Amniotic stem cell (primary cell): ENCODE results near the gene TUT4.
"Not testable (repeated sequence)": the region's sequence is repeated elsewhere in the genome, so short reads cannot be mapped to it uniquely, and the experiment has no call there.

Source experiments
- DNase-seq: peaks from one replicate; lab custom pipeline; 2025; lab: John Stamatoyannopoulos, UW

TUT4 gene, protein sequence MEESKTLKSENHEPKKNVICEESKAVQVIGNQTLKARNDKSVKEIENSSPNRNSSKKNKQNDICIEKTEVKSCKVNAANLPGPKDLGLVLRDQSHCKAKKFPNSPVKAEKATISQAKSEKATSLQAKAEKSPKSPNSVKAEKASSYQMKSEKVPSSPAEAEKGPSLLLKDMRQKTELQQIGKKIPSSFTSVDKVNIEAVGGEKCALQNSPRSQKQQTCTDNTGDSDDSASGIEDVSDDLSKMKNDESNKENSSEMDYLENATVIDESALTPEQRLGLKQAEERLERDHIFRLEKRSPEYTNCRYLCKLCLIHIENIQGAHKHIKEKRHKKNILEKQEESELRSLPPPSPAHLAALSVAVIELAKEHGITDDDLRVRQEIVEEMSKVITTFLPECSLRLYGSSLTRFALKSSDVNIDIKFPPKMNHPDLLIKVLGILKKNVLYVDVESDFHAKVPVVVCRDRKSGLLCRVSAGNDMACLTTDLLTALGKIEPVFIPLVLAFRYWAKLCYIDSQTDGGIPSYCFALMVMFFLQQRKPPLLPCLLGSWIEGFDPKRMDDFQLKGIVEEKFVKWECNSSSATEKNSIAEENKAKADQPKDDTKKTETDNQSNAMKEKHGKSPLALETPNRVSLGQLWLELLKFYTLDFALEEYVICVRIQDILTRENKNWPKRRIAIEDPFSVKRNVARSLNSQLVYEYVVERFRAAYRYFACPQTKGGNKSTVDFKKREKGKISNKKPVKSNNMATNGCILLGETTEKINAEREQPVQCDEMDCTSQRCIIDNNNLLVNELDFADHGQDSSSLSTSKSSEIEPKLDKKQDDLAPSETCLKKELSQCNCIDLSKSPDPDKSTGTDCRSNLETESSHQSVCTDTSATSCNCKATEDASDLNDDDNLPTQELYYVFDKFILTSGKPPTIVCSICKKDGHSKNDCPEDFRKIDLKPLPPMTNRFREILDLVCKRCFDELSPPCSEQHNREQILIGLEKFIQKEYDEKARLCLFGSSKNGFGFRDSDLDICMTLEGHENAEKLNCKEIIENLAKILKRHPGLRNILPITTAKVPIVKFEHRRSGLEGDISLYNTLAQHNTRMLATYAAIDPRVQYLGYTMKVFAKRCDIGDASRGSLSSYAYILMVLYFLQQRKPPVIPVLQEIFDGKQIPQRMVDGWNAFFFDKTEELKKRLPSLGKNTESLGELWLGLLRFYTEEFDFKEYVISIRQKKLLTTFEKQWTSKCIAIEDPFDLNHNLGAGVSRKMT (N-terminal part only)

DNA sequence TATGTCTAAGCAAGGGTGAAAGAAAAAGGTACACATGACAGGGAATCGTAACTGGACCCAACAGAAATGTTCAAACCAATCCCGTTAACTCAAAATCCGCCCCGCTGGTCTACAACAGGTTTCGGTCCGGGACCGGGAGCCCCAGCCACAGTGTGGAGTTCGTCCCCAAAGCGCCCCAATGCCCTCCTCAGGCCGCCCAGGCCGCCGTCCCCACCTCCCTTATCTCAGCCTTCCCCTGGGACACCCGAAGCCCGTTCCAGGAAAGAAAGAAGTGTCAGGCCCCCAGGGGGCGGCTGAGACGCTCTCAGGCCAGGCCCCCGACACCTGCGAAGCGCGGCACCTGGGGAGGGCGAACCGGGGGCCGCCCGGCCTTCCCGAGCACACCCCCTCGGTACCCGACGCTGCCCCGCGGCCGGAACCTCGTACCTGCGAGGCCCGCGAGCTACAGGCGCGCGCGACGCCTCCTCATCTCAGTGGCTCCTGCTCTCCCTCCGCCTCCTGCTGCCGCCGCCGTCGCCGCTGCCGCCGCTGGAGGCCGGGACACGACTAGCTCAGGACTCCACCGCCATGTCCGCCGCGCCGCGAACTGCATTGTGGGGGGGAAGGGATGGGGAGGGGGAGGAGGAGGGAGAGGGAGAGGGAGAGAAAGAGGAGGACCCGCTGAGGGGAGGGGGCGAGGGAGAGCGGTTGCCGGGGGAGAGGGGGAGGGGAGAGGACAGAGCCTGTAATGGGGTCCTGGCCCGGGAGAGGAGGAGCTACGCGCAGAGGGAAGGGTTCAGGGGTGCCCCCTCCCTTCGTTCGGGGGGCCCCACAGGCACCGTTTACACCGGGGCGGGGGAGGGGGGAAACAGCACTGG, at the start of gene TUT4:
TUT4 (minus strand) TSS at position 588 of the 857 bp plus-strand sequence. CDS start 26,812 bp downstream, outside the sequence.
- peak; percentile 49 for DNase-seq

DNA sequence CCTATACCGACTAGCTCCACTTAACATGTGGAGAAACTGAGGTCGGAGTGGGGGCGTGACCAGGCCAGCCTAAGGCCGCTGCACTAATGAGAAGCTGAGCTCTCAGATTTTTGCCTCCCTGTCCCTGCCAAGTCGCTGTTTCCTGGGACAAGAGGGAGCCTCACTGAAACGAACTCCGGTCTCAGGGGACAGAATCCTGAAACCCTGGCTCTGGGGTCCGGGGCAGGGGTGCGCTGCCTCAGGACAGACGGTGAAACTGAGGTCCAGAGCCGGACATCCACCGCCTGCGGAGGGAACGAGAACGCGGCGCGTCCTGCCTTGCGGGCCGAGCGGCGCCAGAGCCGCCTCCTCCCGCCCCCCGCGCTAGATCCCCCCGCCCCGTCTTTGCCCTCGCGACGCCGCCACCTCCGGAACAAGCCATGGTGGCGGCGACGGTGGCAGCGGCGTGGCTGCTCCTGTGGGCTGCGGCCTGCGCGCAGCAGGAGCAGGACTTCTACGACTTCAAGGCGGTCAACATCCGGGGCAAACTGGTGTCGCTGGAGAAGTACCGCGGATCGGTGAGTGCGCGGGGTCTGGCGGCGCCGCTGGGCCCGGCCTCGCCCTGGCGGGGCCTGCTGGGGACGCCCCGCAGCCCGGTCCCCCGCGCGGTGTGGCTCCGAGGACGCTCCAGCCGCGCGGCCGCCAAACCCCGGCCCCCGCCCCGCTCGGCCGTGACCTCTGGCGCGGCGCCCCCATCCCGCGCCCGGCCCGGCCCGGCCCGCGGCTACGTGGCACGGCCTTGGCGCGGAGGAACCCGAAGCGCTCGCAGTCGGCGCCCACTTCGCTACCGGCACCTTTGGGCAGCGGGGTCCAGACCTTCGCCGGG, 49.3 kb upstream of the TUT4 start, which contains the start of gene GPX7:
GPX7 (plus strand) TSS at position 381 of the 865 bp plus-strand sequence; CDS start at position 420, 39 bp downstream.
- DNase-seq = no peak

DNA sequence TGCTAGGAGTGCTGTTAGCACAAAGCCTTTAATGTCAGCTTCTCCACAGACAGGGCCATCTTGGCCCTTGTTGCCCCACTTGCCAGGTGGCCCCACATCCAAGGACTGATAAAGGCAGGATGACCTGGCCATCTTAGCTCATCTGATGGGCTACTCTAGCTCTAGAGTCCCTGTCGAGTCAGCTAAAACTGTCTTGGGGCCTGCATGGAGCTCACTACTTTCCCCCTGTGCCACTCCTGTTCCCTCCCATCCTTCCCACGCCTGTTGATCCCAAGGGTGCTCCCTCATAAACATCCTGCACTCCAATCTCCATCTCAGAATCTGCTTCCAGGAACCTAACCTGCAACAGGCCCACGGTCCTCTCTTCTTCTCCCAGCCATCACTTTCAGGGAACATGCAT, 48.6 kb upstream of the TUT4 start:
- DNase-seq = no peak

DNA sequence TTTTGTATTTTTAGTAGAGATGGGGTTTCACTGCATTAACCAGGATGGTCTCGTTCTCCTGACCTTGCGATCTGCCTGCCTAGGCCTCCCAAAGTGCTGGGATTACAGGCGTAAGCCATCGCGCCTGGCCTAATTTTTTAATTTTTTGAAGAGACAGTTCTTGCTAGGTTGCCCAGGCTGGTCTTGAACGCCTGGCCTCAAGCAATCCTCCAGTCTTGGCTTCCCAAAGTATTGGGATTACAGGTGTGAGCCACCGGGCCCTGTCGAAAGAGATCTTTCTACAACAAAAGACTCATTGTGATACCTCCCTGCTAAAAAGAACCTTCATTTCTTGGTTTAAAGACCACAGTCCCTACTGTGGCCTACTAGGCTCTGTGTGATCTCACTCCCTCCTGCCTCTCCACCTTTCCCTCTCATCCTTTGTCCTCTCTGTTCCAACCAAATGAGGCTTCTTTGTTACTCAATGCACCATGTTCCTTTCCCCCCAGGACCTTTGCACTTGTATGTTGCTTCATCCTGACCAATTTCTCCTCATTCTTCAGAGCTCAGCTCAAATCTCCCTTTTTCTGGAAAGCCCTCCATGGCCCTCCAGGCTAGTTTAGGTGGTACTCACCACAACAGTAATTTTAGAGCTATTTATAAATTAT, 47.8 kb upstream of the TUT4 start:
- DNase-seq = no peak

DNA sequence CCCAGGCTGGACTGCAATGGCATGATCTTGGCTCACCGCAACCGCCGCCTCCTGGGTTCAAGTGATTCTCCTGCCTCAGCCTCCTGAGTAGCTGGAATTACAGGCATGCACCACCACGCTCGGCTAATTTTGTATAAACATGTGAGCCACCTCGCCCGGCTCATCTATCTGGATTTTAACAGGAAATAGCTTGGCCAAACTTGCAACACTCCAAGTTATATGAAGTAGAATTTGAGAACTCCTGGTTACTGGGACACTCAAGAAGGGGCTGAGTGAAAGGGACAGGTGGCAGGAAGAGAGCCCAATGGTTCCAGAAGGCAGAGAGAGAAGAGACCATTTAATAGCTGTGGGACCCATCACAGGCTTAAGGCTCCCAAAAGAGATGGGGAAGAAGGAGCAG, 46.3 kb upstream of the TUT4 start:
- no peak for DNase-seq

DNA sequence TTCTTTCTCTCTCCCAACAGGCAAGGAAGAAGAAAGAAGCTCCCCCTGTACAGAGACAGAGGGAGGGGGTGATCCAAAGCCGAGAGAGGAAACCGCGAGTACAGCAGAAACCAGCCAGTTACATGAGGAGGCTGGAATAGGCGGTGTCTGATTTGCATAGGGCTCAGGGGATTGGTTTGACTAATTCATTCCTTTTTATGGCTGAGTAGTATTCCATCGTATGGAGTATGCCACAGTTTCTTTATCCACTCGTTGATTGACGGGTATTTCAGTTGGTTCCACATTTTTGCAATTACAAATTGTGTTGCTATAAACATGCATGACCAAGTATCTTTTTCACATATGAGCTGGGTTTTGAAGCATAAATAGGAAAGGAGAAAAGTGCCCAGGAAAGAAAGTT, 45.8 kb upstream of the TUT4 start:
- no peak for DNase-seq

DNA sequence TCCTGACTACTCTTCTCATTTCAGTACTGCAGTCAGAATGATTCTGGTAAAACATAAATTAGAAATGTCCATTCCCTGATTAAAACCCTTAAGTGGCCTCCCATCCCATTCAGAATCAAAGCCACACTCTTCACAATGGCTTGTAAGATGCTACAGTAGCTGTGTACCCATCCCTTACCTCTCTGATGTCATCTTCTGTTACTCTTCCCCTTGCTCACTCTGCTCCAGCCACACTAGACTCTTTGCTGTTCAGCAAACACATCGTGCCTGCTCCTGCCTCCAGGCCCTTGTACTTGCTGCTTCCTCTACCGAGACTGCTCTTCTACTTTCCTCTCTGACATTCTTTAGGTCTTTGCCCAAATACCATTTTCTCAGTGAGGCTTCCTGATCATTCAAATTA, 45.0 kb upstream of the TUT4 start:
- no peak for DNase-seq

DNA sequence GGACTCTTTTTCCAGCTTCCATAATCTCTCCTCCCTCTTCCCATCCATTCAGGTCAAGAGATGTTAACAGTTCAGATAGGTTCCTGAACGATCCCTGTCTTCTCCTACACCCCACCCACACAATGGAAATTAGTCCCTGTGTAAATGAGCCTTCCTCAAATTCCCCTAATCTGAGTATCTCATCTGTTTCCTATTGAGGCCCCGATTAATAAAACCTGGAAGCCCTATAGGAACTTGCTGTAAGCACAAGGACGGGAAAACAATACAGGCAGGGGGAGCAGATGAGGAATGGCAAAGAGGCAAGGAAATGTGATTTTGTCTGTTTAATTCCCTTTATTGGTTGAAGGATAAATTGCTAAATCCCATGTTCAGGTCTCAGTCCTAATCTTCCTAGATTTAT, 42.2 kb upstream of the TUT4 start:
- DNase-seq = no peak

DNA sequence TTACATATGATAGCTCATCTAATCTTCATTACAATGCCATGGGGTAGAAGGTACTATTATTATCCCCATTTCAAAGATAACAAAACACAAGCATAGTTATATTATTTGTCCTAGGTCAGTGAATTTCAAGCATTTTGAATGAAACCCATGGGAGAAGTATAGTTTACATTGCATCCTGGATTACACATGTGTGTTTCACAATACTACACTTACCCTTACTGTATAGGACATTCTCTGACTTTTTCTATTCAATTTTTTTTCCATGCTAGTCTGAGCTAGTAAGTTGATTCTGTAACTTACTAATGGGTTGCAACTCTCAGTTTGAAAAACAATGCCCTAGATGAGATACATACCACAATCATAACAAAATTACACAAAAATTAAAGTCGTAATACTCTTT, 40.6 kb upstream of the TUT4 start:
- no peak for DNase-seq

DNA sequence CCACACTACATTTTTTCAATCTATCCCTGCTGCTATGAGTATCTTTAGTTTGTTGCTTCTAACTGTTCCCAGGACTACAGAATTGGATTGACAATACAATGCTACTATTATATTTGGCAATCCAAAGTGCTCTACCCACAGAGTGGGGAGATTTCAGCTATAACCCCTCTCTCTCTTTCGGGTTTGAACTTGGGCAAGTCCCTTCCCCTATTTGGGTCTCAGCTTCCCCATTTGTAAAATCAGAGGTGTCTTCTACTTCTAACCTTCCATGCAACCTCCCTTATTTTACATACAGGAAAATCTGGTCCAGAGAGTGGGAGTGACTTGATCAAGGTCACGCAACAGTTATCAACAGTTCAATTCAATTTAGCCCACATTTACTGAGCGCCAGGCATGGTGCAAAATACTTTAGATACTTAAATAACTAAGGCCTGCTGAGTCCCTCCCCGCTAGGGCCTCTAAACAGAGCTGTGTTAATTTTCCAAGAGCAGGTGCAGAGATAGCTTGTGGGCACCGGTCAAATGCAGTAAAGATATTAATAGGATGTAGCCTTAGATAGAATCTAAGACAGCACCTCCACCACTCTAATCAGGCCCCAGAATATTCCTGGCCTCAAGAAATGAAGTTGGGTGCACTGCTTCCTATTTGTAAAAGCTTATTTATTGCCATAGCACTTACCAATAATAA, 39.9 kb upstream of the TUT4 start:
- DNase-seq = no peak

DNA sequence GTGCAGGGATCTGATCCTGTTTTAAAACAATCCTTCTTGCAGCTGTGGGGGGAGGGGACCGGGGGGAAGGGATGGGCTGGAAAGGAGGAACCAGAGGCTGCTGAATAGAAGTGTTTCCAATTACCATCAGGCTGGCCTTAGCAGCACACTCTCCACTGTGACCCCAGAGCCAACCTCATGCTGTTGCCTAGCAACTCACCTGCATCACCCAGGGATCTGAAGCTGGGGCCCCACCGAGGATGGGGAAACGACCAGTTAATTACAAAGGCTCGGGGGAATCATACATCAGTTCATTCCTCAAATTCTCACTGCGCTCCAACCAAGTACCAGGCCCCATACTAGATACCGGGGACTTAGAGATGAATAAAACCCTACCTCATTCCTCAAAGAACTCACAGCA, 37.4 kb upstream of the TUT4 start:
- no peak for DNase-seq

DNA sequence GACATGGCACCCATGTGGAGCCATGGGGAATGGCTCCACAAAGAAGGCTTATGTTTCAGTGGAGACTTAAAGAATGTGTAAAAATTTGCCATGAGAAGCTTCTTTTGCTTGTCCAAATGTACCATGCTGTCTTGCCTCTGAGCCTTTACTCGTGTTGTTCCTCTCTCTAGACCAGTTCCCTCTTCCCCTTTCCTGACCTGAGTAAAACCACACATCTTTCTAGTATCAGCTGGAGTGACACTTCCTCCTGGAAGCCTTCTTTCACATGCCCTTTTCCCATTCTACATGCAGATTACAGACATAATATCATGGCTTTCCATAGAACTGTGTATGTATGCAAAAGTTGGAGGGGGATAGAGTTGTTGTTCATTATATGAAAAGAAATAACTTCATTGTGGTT, 35.6 kb upstream of the TUT4 start:
- no peak for DNase-seq

DNA sequence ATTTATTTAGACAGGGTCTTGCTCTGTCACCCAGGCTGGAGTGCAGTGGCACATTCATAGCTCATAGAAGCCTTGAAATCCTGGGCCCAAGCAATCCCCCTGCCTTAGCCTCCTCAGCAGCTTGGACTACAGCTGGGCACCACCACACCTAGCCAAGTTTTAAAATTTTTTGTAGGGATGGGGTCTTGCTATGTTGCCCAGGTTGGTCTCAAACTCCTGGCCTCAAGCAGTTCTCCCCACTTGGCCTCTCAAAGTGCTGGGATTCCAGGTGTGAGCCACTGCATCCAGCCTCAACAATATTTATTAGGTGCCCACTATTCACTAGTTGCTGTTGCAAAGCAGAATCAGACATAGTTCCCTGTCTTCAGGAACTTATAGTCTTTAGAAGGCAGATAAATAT, 35.1 kb upstream of the TUT4 start:
- no peak for DNase-seq

DNA sequence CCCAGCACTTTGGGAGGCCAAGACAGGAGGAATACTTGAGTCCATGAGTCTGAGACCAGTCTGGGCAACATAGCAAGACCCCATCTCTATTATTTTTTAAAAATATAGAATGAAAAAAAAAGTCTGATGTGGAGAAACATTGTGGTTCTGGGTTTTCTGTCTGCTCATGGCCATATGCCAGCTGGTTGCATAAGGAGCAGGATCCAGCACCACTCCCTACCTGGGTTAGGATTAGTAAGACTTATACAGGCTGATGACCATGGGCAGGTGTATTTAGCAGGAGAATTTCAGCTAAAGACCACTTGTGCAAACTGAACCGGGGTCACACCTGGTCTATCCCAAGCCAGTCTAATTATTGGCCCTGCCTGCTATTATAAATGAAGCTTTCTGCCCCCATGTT, 32.6 kb upstream of the TUT4 start:
- DNase-seq = no peak

DNA sequence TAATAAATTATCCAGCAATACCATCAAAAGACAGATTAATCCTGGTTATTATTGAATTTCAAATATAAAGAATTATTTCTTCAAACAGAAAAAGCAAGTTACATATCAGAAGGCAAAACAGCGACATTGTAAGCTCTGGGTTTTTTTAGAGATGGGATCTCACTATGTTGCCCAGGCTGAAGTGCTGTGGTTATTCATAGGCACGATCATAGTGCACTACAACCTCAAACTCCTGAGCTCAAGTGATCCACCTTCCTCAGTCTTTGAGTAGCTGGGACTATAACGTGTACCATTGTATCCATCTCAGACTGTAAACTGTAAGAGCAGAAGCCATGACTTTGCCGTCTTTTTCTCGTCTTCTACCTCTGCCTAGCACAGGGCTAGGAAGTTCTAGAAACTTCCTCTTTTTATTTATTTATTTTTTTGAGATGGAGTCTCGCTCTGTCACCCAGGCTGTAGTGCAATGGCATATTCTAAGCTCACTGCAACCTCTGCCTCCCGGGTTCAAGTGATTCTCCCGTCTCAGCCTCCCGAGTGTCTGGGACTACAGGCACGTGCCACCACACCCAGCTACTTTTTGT, 29.3 kb upstream of the TUT4 start:
- no peak for DNase-seq

DNA sequence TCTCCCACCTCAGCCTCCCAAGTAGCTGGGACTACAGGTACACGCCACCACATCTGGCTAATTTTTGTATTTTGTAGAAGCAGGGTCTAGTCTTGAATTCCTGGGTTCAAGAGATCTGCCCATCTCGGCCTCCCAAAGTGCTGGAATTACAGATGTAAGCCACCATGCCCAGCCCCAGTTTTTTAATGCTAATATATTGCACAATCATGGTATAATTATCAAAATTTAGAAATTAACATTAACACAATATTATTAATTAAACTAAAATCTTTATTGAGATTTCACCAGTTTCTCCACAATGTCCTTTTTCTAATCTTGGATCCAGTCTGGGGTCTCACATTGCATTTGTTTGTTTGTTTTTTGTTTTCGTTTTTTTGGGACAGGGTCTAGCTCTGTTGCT, 27.4 kb upstream of the TUT4 start:
- no peak for DNase-seq

DNA sequence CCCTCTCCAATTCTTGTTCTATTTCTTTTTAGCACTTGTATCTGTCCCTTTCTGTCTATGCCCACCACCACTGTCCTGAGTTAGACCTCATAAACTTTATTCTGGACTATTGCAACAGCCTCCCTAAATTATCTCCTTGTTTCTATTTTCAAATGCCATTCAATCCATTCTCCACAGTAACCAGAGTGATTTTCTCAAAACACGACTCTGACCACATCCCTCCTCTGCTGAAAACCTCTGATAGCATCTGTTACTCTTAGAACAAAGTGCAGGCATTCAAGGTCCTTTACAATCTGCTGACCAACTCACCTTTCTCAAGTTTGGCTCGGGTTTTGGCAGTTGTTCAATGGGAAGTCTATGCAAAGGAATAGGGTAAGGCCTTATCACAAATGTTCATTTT, 26.5 kb upstream of the TUT4 start:
- DNase-seq = no peak

DNA sequence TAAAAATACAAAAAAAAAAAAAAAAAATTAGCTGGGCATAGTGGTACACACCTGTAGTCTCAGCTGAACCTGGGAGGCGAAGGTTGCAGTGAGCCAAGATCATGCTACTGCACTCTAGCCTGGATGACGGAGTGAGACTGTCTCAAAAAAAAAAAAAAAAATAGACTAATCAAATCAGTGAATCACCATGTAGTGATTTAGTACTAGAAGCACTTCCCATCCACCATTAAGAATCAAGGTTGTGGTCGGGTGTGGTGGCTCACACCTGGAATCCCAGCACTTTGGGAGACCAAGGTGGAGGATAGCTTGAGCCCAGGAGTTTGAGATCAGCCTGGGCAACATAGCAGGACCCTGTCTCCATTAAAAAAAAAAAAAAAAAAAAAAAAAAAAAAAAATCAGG, 25.2 kb upstream of the TUT4 start:
- not testable (repeated sequence) for DNase-seq

DNA sequence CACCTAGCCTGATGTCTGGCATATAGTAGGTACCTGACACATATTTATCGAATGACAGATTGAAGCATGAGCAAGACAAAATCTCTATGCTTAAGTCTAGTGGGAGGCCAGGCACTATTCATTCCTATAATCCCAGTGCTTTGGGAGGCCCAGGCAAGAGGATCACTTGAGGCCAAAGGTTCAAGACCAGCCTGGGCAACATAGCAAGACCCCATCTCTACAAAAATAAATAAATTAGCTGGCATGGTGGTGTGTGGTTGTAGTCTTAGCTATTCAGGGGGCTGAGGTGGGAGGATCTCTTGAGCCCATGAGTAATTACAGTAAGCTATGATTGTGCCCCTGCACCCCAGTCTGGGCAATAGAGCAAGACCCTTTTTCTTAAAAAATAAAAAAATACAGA, 23.2 kb upstream of the TUT4 start:
- DNase-seq = no peak
